ENCODE data around the gene CFAP161.
"Not testable (repeated sequence)": the region's sequence is repeated elsewhere in the genome, so short reads cannot be mapped to it uniquely, and the experiment has no call there.

CFAP161 gene

GRCh38 chr15:81157939-81158223 lies 23.8 kb downstream of the CFAP161 start:
- DNase-seq (ENCODE audit: low spot score) = no peak

- DNase-seq (ENCODE audit: low spot score) = not testable (repeated sequence)
Measured at GRCh38 chr15:81158561-81158960, 24.5 kb downstream of the CFAP161 start.

GRCh38 chr15:81160312-81161159 lies 26.5 kb downstream of the CFAP161 start:
- DNase-seq (ENCODE audit: low spot score) = no peak

GRCh38 chr15:81161160-81161673 lies 27.1 kb downstream of the CFAP161 start:
- DNase-seq (ENCODE audit: low spot score) = no peak

GRCh38 chr15:81161851-81162250 lies 27.8 kb downstream of the CFAP161 start:
- DNase-seq (ENCODE audit: low spot score) = no peak

GRCh38 chr15:81163961-81164800 lies 30.1 kb downstream of the CFAP161 start:
- DNase-seq (ENCODE audit: low spot score) = peak; percentile 31

- DNase-seq (ENCODE audit: low spot score) = no peak
Measured at GRCh38 chr15:81165535-81165934, 31.5 kb downstream of the CFAP161 start.

- DNase-seq (ENCODE audit: low spot score) = no peak
Measured at GRCh38 chr15:81166636-81167305, 32.7 kb downstream of the CFAP161 start.

- no peak for DNase-seq (ENCODE audit: low spot score)
Measured at GRCh38 chr15:81168131-81168526, 34.1 kb downstream of the CFAP161 start.

- DNase-seq (ENCODE audit: low spot score) = no peak
Measured at GRCh38 chr15:81168644-81169043, 34.6 kb downstream of the CFAP161 start.

- DNase-seq (ENCODE audit: low spot score) = no peak
Measured at GRCh38 chr15:81170511-81170910, 36.4 kb downstream of the CFAP161 start.

- no peak for DNase-seq (ENCODE audit: low spot score)
Measured at GRCh38 chr15:81171286-81171685, 37.2 kb downstream of the CFAP161 start.

GRCh38 chr15:81174125-81174791 lies 40.2 kb downstream of the CFAP161 start:
- DNase-seq (ENCODE audit: low spot score) = no peak

- DNase-seq (ENCODE audit: low spot score) = no peak
Measured at GRCh38 chr15:81174792-81175327, 40.8 kb downstream of the CFAP161 start.

- DNase-seq (ENCODE audit: low spot score) = no peak
Measured at GRCh38 chr15:81175496-81175895, 41.4 kb downstream of the CFAP161 start.

- no peak for DNase-seq (ENCODE audit: low spot score)
Measured at GRCh38 chr15:81176291-81176893, 42.3 kb downstream of the CFAP161 start.

- no peak for DNase-seq (ENCODE audit: low spot score)
Measured at GRCh38 chr15:81178365-81178764, 44.3 kb downstream of the CFAP161 start.

- DNase-seq (ENCODE audit: low spot score) = no peak
Measured at GRCh38 chr15:81181220-81181619, 47.1 kb downstream of the CFAP161 start.

- no peak for DNase-seq (ENCODE audit: low spot score)
Measured at GRCh38 chr15:81182031-81182755, 48.1 kb downstream of the CFAP161 start.

- peak; percentile 57 for DNase-seq (ENCODE audit: low spot score)
Measured at GRCh38 chr15:81182756-81183438, 48.8 kb downstream of the CFAP161 start.
